HG03280 (cell line): ENCODE results near the gene ZNF446.

ENCODE experiments used
- ATAC-seq: cut with Tn5 transposase; IDR thresholded peaks from one replicate; pipeline ENCODE4 v1.9.1; 2021; ENCODE audit warnings: mild to moderate bottlenecking, moderate library complexity; ENCODE audit not compliant: unreplicated experiment

ZNF446 gene

GRCh38 chr19:58521651-58522050 is 45.5 kb downstream of the ZNF446 start:
- no peak for ATAC-seq

- no peak for ATAC-seq
These were observed 46.6 kb downstream of the ZNF446 start for GRCh38 chr19:58522709-58523108.

GRCh38 chr19:58529405-58529804 is 53.3 kb downstream of the ZNF446 start:
- ATAC-seq, result no peak
